ENCODE data around the gene RNF149. TPM values are rescaled to one million over a fixed set of nuclear protein-coding genes. Genes with fewer than 3 reads are reported as not detected.
A peak's percentile ranks its signal among the peaks of the same experiment; 100 is the strongest.

RNF149 gene
- total RNA-seq, 4 donors from 2014 or later = 29.0 to 78.6 (median 44.4) TPM

DNA sequence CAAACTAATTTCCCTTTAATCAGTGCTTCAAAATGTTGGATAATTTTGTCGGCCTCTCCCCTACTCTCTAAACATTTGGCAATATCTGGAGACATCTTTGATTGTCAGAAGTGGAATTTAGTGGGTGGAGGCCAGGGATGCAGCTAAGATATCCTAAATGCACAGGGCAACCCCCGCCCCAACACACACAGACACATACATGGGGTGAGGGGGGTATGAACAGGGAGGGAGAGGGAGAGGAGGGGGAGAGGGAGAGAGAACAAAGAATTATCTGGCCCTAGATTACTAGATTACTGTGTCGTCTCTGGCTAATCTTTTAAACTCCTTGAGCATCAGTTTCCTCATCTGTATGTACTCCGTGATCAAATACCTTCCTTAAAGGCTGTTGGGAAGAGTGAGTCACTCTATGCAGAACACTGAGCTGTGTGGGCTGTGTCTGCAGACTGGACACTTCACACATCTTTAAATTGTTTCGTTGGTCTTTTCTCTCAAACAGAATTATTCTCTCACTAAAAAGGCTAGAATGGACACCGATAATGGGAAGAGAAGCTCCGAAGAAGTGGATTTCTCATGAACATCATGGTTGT is 2.9 kb downstream of the RNF149 start:
- Histone ChIP-seq H3K27me3 (no peaks in the 10 kb centered on the region), H3K4me1 (peaks cover 0 to 83% (median 18%) of the 10 kb centered on the region in 3 donors), H3K9me3 (no peaks in the 10 kb centered on the region), H3K27ac (peak overlapping the region in 3 of 4 donors; percentile 86 to 91 (median 86)), H3K36me3 (no peaks in the 10 kb centered on the region), H3K4me3 (peak overlapping the region in 1 of 2 donors; percentile 99)
- no peak for ATAC-seq
- 40 to 42% methylated on average over 5 to 6 of the region's 7 CpGs for WGBS, 2 donors (ENCODE audit: low coverage in 1 of 2)
- peak; percentile 29 for TF ChIP-seq POLR2AphosphoS5 (IDR thresholded peaks at IDR 0.05)
- no peak for TF ChIP-seq EP300 (IDR thresholded peaks at IDR 0.05)
- TF ChIP-seq, protein P1, sequence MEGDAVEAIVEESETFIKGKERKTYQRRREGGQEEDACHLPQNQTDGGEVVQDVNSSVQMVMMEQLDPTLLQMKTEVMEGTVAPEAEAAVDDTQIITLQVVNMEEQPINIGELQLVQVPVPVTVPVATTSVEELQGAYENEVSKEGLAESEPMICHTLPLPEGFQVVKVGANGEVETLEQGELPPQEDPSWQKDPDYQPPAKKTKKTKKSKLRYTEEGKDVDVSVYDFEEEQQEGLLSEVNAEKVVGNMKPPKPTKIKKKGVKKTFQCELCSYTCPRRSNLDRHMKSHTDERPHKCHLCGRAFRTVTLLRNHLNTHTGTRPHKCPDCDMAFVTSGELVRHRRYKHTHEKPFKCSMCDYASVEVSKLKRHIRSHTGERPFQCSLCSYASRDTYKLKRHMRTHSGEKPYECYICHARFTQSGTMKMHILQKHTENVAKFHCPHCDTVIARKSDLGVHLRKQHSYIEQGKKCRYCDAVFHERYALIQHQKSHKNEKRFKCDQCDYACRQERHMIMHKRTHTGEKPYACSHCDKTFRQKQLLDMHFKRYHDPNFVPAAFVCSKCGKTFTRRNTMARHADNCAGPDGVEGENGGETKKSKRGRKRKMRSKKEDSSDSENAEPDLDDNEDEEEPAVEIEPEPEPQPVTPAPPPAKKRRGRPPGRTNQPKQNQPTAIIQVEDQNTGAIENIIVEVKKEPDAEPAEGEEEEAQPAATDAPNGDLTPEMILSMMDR (IDR thresholded peaks at IDR 0.05) = no peak
- TF ChIP-seq POLR2A (IDR thresholded peaks at IDR 0.05) = no peak

DNA sequence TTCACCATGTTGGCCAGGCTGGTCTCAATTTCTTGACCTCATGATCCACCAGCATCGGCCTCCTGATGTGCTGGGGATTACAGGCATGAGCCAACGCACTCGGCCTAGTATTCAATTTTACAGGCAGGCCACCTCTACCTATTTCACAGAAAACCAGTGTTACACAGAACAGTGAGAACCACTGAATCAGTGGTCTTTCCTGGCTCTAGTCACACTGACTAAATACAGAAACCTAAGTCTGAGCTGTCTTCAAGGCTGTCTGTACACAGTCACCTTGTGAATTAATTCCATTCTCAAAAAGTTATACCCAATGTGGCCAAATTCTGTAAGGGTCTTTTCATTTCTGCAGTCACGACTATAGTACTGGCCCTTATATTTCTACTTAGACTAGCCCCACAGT is 3.5 kb downstream of the RNF149 start:
- no peak for ATAC-seq
- Histone ChIP-seq H3K27me3 (no peaks in the 10 kb centered on the region), H3K4me3 (no peak overlapping the region), H3K4me1 (peaks cover 0 to 88% (median 19%) of the 10 kb centered on the region in 3 donors), H3K27ac (peak overlapping the region in 2 of 4 donors; percentile 86 to 91), H3K36me3 (no peaks in the 10 kb centered on the region), H3K9me3 (no peaks in the 10 kb centered on the region)
- 33 to 63% methylated on average over 1 to 3 of the region's 4 CpGs for WGBS, 2 donors (ENCODE audit: low coverage in 1 of 2)
- TF ChIP-seq EP300 (IDR thresholded peaks at IDR 0.05) = no peak
- TF ChIP-seq POLR2A (IDR thresholded peaks at IDR 0.05) = no peak
- TF ChIP-seq, protein P1 (IDR thresholded peaks at IDR 0.05) = no peak
- no peak for TF ChIP-seq POLR2AphosphoS5 (IDR thresholded peaks at IDR 0.05)

DNA sequence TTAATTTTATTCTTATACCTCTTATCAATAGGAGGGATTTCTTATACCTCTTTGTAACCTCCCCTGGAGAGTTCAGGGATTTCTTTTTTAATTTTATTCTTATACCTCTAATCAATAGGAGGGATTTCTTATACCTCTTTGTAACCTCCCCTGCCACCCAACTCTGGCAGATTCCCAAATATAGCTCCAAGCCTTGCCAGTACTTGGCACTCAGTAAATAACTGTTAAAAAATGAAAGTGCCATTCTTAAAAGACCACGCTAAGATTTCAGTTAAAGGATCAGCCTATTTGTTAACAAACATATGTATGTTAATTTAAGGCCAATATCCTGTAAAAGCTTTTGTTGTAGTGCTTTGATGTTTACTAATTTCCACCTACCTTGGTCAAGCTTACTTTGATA is 4.8 kb downstream of the RNF149 start:
- Histone ChIP-seq H3K4me3 (no peak overlapping the region), H3K9me3 (no peaks in the 10 kb centered on the region), H3K36me3 (no peaks in the 10 kb centered on the region), H3K4me1 (peaks cover 0 to 92% (median 29%) of the 10 kb centered on the region in 3 donors), H3K27ac (no peak overlapping the region), H3K27me3 (no peaks in the 10 kb centered on the region)
- TF ChIP-seq, protein P1 (IDR thresholded peaks at IDR 0.05) = no peak
- TF ChIP-seq POLR2A (IDR thresholded peaks at IDR 0.05) (no peak), POLR2AphosphoS5 (IDR thresholded peaks at IDR 0.05) (no peak), EP300 (IDR thresholded peaks at IDR 0.05) (no peak)
- no peak for ATAC-seq
- WGBS, 2 donors (ENCODE audit: low coverage in 1 of 2) = 70 to 100% methylated on average over 1 of the region's 1 CpG

DNA sequence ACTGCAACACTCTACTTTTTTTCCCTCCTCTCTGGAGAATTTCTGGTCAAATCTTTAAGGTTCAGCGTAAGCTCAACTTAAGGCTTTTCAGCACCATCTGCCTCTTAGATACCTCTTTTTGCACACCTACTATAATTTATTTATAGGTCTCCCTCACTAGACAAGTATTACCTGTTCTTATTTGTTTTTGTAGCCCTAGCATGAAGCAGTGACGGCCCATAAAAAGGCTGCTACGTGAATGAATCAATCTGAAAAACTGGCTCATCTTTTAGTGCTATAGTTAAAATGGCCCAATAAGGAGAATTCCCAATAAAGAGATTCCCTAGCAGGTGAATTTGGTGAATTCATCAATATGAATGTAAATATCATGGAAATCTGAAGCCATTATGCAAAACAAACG is 6.5 kb downstream of the RNF149 start:
- 83 to 90% methylated on average over 3 of the region's 4 CpGs for WGBS, 2 donors (ENCODE audit: low coverage in 1 of 2)
- no peaks in the 10 kb centered on the region for H3K9me3 ChIP-seq
- no peak for ATAC-seq
- no peaks in the 10 kb centered on the region for H3K36me3 ChIP-seq
- peaks cover 0 to 100% (median 31%) of the 10 kb centered on the region in 3 donors for H3K4me1 ChIP-seq
- TF ChIP-seq POLR2AphosphoS5 (IDR thresholded peaks at IDR 0.05) = no peak
- TF ChIP-seq, protein P1 (IDR thresholded peaks at IDR 0.05) = no peak
- TF ChIP-seq POLR2A (IDR thresholded peaks at IDR 0.05) = no peak
- no peak for TF ChIP-seq EP300 (IDR thresholded peaks at IDR 0.05)
- H3K27me3 ChIP-seq = no peaks in the 10 kb centered on the region
- H3K4me3 ChIP-seq = no peak overlapping the region
- no peak overlapping the region for H3K27ac ChIP-seq

DNA sequence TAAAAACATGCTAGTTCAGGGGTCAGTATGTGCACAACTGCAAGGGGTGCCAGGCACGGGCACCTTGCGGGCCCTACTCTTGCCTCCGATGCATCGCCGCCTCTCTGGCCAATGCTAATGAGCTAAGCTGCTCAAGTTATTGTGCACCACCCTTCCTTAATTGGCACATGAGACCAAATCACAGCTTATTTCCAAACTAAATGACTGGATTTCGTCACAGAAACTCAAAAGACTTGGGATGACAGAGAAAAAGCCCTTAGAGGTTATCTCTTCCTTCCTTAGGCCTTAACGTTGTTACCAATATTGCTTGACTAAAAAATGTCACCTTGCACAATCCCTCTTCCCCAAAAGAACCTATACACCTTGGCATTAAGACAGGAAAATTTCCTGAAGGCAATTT is 7.7 kb downstream of the RNF149 start:
- TF ChIP-seq POLR2AphosphoS5 (IDR thresholded peaks at IDR 0.05) (no peak), EP300 (IDR thresholded peaks at IDR 0.05) (no peak), POLR2A (IDR thresholded peaks at IDR 0.05) (no peak)
- TF ChIP-seq, protein P1 (IDR thresholded peaks at IDR 0.05) = no peak
- Histone ChIP-seq H3K27ac (no peak overlapping the region), H3K36me3 (no peaks in the 10 kb centered on the region), H3K9me3 (no peaks in the 10 kb centered on the region), H3K27me3 (no peaks in the 10 kb centered on the region), H3K4me1 (peaks cover 0 to 100% (median 25%) of the 10 kb centered on the region in 3 donors), H3K4me3 (no peak overlapping the region)
- ATAC-seq = no peak
- 61 to 78% methylated on average over 4 to 5 of the region's 7 CpGs for WGBS, 2 donors (ENCODE audit: low coverage in 1 of 2)
